ENCODE measurements around the gene TGIF2LX. TPM values are rescaled to one million over a fixed set of nuclear protein-coding genes. Genes with fewer than 3 reads are reported as not detected.

TGIF2LX gene
- not detected in 5 replicates for total RNA-seq (2022; extraction: Qiagen RNA extraction; ENCODE audit: low read depth)

GRCh38 chrX:89921665-89922064 lies at the start of gene TGIF2LX:
Gene TGIF2LX, plus strand, starts transcription at chrX:89921908. Its CDS starts 178 bp downstream, at chrX:89922086.

